PFSK-1 (cell line): ENCODE results near the gene SMIM22.

Experiments used
- FOXP2 ChIP-seq: optimal IDR thresholded peaks from 2 replicates; pipeline ENCODE3; 2011; ENCODE audit warnings: borderline replicate concordance, control low read depth, inconsistent platforms; ENCODE audit not compliant: insufficient read depth; ENCODE audit errors: extremely low read length, extremely low read depth
- POLR2AphosphoS5 ChIP-seq: IDR thresholded peaks from 2 replicates; pipeline ENCODE4 v1.6.1; 2012; ENCODE audit warnings: low read depth, mild to moderate bottlenecking, control low read depth, low read length, moderate library complexity
- REST ChIP-seq, 2 experiments: IDR thresholded peaks; 2 replicates each; pipeline versions ENCODE4 v1.6.1 to v1.8.0; 2011 to 2012; ENCODE audit warnings: low read depth in 2 of 2, low read length in 2 of 2, control low read depth in 1 of 2, inconsistent platforms in 1 of 2, mild to moderate bottlenecking in 1 of 2, moderate library complexity in 1 of 2; ENCODE audit not compliant: insufficient read depth in 1 of 2
- SIN3A ChIP-seq: IDR thresholded peaks from 2 replicates; pipeline ENCODE4 v1.6.1; 2012; ENCODE audit warnings: mild to moderate bottlenecking, low read length, moderate library complexity, borderline replicate concordance; ENCODE audit not compliant: insufficient read depth
- TAF1 ChIP-seq: IDR thresholded peaks from 2 replicates; pipeline ENCODE4 v1.6.1; 2012; ENCODE audit warnings: low read length, control low read depth, borderline replicate concordance; ENCODE audit not compliant: insufficient read depth

The SMIM22 gene

GRCh38 chr16:4813251-4814003 is 18.3 kb downstream of the SMIM22 start:
- TF ChIP-seq FOXP2 (no peak), REST (IDR thresholded peaks at IDR 0.05; ENCODE audit: insufficient read depth in 1 of 2, low read depth in 2 of 2, low read length in 2 of 2) (no peak), POLR2AphosphoS5 (no peak), TAF1 (no peak), SIN3A (no peak)

GRCh38 chr16:4814046-4814445 is 18.9 kb downstream of the SMIM22 start:
- TF ChIP-seq FOXP2 (no peak), TAF1 (no peak), POLR2AphosphoS5 (no peak), REST (IDR thresholded peaks at IDR 0.05; ENCODE audit: insufficient read depth in 1 of 2, low read depth in 2 of 2, low read length in 2 of 2) (no peak), SIN3A (no peak)

GRCh38 chr16:4814542-4815173 is 19.5 kb downstream of the SMIM22 start:
- no peak for TF ChIP-seq FOXP2
- no peak for TF ChIP-seq POLR2AphosphoS5
- TF ChIP-seq TAF1, result no peak

GRCh38 chr16:4820652-4821051 is 25.5 kb downstream of the SMIM22 start:
- TF ChIP-seq SIN3A (no peak), TAF1 (no peak), POLR2AphosphoS5 (no peak), FOXP2 (no peak), REST (IDR thresholded peaks at IDR 0.05; ENCODE audit: insufficient read depth in 1 of 2, low read depth in 2 of 2, low read length in 2 of 2) (no peak)

- TF ChIP-seq REST (IDR thresholded peaks at IDR 0.05; ENCODE audit: insufficient read depth in 1 of 2, low read depth in 2 of 2, low read length in 2 of 2), result no peak
- TF ChIP-seq FOXP2, result no peak
- no peak for TF ChIP-seq POLR2AphosphoS5
- TF ChIP-seq TAF1, result no peak
- TF ChIP-seq SIN3A, result no peak
Observed at GRCh38 chr16:4825196-4825595, 30.0 kb downstream of the SMIM22 start.
